IMR-90 (cell line): ENCODE data around the gene SSR3. TPM values are rescaled to one million over a fixed set of nuclear protein-coding genes. Genes with fewer than 3 reads are reported as not detected.

Experiments used
- ATAC-seq: fragments of 200-7000 bp; cut with Tn5 transposase; 2 replicates; pipeline ENCODE4 v1.9.1; 2020; ENCODE audit warnings: low read depth, mild to moderate bottlenecking, moderate library complexity
- BruUV-seq: library from RNA; stranded (reverse); fragments of 400-500 nt; replicated peaks from 2 replicates; lab custom pipeline; 2021; lab: Mats Ljungman, UMichigan
- CTCF ChIA-PET: fragments of 300-600 bp; formaldehyde crosslinking; extraction: SDS; loops from one replicate; lab custom pipeline; 2021; ENCODE audit warnings: antibody characterized with exemption; lab: Yijun Ruan, JAX
- POLR2A ChIA-PET: fragments of 300-600 bp; sonication (Branson Sonifier 250); formaldehyde crosslinking; loops from one replicate; lab custom pipeline; 2022; ENCODE audit warnings: antibody characterized with exemption; ENCODE audit not compliant: unreplicated experiment; lab: Charles Lee
- DNase-seq: peaks from one replicate; pipeline ENCODE4 v3.0.0; 2013
- H2AFZ ChIP-seq: replicated peaks from 2 replicates; pipeline ENCODE3; 2013; ENCODE audit warnings: low read length, mild to moderate bottlenecking; ENCODE audit not compliant: poor library complexity
- H2AK5ac ChIP-seq: 2 replicates; pipeline ENCODE4 v1.6.1; 2013; ENCODE audit warnings: low read depth, low read length, inconsistent platforms
- H2AK9ac ChIP-seq: replicated peaks from 2 replicates; pipeline ENCODE3; 2013; ENCODE audit warnings: mild to moderate bottlenecking, low read depth, low read length, moderate library complexity; ENCODE audit not compliant: poor library complexity
- H2BK120ac ChIP-seq: 2 replicates; pipeline ENCODE4 v1.6.1; 2013; ENCODE audit warnings: low read depth, low read length, inconsistent platforms
- H2BK15ac ChIP-seq: 3 replicates; pipeline ENCODE4 v1.6.1; 2013; ENCODE audit warnings: low read depth, low read length, inconsistent platforms
- H2BK20ac ChIP-seq: 2 replicates; pipeline ENCODE4 v1.6.1; 2013; ENCODE audit warnings: low read depth, mild to moderate bottlenecking, inconsistent platforms, low read length, moderate library complexity
- H2BK5ac ChIP-seq: 2 replicates; pipeline ENCODE4 v1.6.1; 2013; ENCODE audit warnings: mild to moderate bottlenecking, low read depth, low read length, inconsistent platforms; ENCODE audit not compliant: poor library complexity, severe bottlenecking
- H3K14ac ChIP-seq: replicated peaks from 2 replicates; pipeline ENCODE4 v1.6.1; 2013; ENCODE audit warnings: low read depth, low read length, inconsistent platforms
- H3K18ac ChIP-seq: 2 replicates; pipeline ENCODE4 v1.6.1; 2013; ENCODE audit warnings: low read depth, low read length, control low read depth
- H3K23ac ChIP-seq: 2 replicates; pipeline ENCODE4 v1.6.1; 2013; ENCODE audit warnings: low read depth, low read length, inconsistent platforms
- H3K27ac ChIP-seq: 2 replicates; pipeline ENCODE4 v1.5.1; 2013; ENCODE audit warnings: mild to moderate bottlenecking, control low read depth, low read length; ENCODE audit not compliant: insufficient read depth
- H3K27me3 ChIP-seq: 2 replicates; pipeline ENCODE4 v1.6.1; 2013; ENCODE audit warnings: low read length; ENCODE audit not compliant: control insufficient read depth, insufficient read depth
- H3K36me3 ChIP-seq: 2 replicates; pipeline ENCODE4 v1.6.1; 2013; ENCODE audit warnings: low read length, mixed read lengths; ENCODE audit not compliant: control insufficient read depth, insufficient read depth
- H3K4ac ChIP-seq: 2 replicates; pipeline ENCODE4 v1.6.1; 2013; ENCODE audit warnings: low read depth, low read length, inconsistent platforms
- H3K4me1 ChIP-seq: 2 replicates; pipeline ENCODE4 v1.6.1; 2013; ENCODE audit warnings: low read length, mixed read lengths; ENCODE audit not compliant: control insufficient read depth, insufficient read depth
- H3K4me2 ChIP-seq: 2 replicates; pipeline ENCODE4 v1.6.1; 2013; ENCODE audit warnings: low read depth, mild to moderate bottlenecking, control low read depth, low read length, moderate library complexity
- H3K4me3 ChIP-seq: 2 replicates; pipeline ENCODE4 v1.5.1; 2013; ENCODE audit warnings: low read depth, mild to moderate bottlenecking, control low read depth, low read length, moderate library complexity; ENCODE audit not compliant: insufficient read depth
- H3K56ac ChIP-seq: 2 replicates; pipeline ENCODE4 v1.6.1; 2013; ENCODE audit warnings: low read length, inconsistent platforms; ENCODE audit not compliant: insufficient read depth; ENCODE audit errors: extremely low read depth
- H3K79me1 ChIP-seq, 2 experiments: 2 replicates each; pipeline ENCODE4 v1.6.1; 2013; ENCODE audit warnings: low read length in 2 of 2, inconsistent platforms in 1 of 2, low read depth in 1 of 2
- H3K9ac ChIP-seq: 2 replicates; pipeline ENCODE4 v1.6.1; 2013; ENCODE audit warnings: low read depth, low read length, control low read depth
- H3K9me1 ChIP-seq: 2 replicates; pipeline ENCODE4 v1.6.1; 2013; ENCODE audit warnings: low read length, inconsistent platforms; ENCODE audit not compliant: insufficient read depth
- H3K9me3 ChIP-seq: 2 replicates; pipeline ENCODE4 v1.6.1; 2013; ENCODE audit warnings: low read length; ENCODE audit not compliant: control insufficient read depth, insufficient read depth
- H4K20me1 ChIP-seq: 2 replicates; pipeline ENCODE4 v1.6.1; 2013; ENCODE audit warnings: low read length, inconsistent platforms; ENCODE audit not compliant: insufficient read depth
- H4K5ac ChIP-seq: 2 replicates; pipeline ENCODE4 v1.6.1; 2013; ENCODE audit warnings: mild to moderate bottlenecking, low read depth, low read length, control low read depth
- H4K8ac ChIP-seq, 2 experiments: 2 replicates each; pipeline ENCODE4 v1.6.1; 2013; ENCODE audit warnings: low read depth in 2 of 2, low read length in 2 of 2, control low read depth in 1 of 2, inconsistent platforms in 1 of 2
- H4K91ac ChIP-seq: 2 replicates; pipeline ENCODE4 v1.6.1; 2013; ENCODE audit warnings: low read depth, low read length, inconsistent platforms; ENCODE audit not compliant: insufficient read depth
- BHLHE40 ChIP-seq: fragments of 150-350 bp; IDR thresholded peaks from 2 replicates; pipeline ENCODE4 v1.6.1; 2016; ENCODE audit warnings: mild to moderate bottlenecking, low read depth, low read length
- CEBPB ChIP-seq: IDR thresholded peaks from 2 replicates; pipeline ENCODE4 v1.6.1; 2012; ENCODE audit warnings: low read depth, low read length, improper control_type of control experiment
- CHD1 ChIP-seq: IDR thresholded peaks from 2 replicates; pipeline ENCODE4 v1.6.1; 2012; ENCODE audit warnings: low read depth, low read length, improper control_type of control experiment
- CTCF ChIP-seq: conservative IDR thresholded peaks from 2 replicates; pipeline ENCODE4 v1.5.1; 2012; ENCODE audit warnings: mild to moderate bottlenecking, low read depth, low read length, improper control_type of control experiment
- ELK1 ChIP-seq: fragments of 150-350 bp; IDR thresholded peaks from 2 replicates; pipeline ENCODE4 v1.6.1; 2016; ENCODE audit warnings: low read depth, mild to moderate bottlenecking, low read length, moderate library complexity, borderline replicate concordance
- FOS ChIP-seq: fragments of 150-350 bp; IDR thresholded peaks from 2 replicates; pipeline ENCODE4 v1.6.1; 2016; ENCODE audit warnings: low read depth, low read length
- MAFK ChIP-seq: IDR thresholded peaks from 2 replicates; pipeline ENCODE4 v1.6.1; 2012; ENCODE audit warnings: low read depth, low read length, improper control_type of control experiment
- MAZ ChIP-seq: IDR thresholded peaks from 2 replicates; pipeline ENCODE4 v1.6.1; 2012; ENCODE audit warnings: low read depth, mild to moderate bottlenecking, low read length, improper control_type of control experiment, moderate library complexity, borderline replicate concordance
- MXI1 ChIP-seq: IDR thresholded peaks from 2 replicates; pipeline ENCODE4 v1.6.1; 2012; ENCODE audit warnings: low read depth, mild to moderate bottlenecking, low read length, moderate library complexity, borderline replicate concordance
- NFE2L2 ChIP-seq: fragments of 150-350 bp; IDR thresholded peaks from 2 replicates; pipeline ENCODE4 v1.6.1; 2016; ENCODE audit warnings: low read depth, mild to moderate bottlenecking, low read length
- POLR2A ChIP-seq: IDR thresholded peaks from 2 replicates; pipeline ENCODE4 v1.6.1; 2012; ENCODE audit warnings: mild to moderate bottlenecking, low read depth, low read length
- RAD21 ChIP-seq: IDR thresholded peaks from 2 replicates; pipeline ENCODE4 v1.6.1; 2012; ENCODE audit warnings: low read length, improper control_type of control experiment
- RCOR1 ChIP-seq: IDR thresholded peaks from 2 replicates; pipeline ENCODE4 v1.6.1; 2012; ENCODE audit warnings: mild to moderate bottlenecking, low read length, improper control_type of control experiment; ENCODE audit not compliant: insufficient replicate concordance
- RFX5 ChIP-seq: IDR thresholded peaks from 2 replicates; pipeline ENCODE4 v1.8.0; 2012; ENCODE audit warnings: low read depth, mild to moderate bottlenecking, low read length, moderate library complexity
- SMC3 ChIP-seq: fragments of 150-350 bp; IDR thresholded peaks from 2 replicates; pipeline ENCODE4 v1.6.1; 2016; ENCODE audit warnings: low read depth, mild to moderate bottlenecking, antibody characterized with exemption, low read length, moderate library complexity
- USF2 ChIP-seq: fragments of 150-350 bp; IDR thresholded peaks from 2 replicates; pipeline ENCODE4 v1.6.1; 2017; ENCODE audit warnings: mild to moderate bottlenecking, antibody characterized with exemption, low read length, low read depth
- WGBS, 2 experiments: methylation state at CpG; one replicate each; pipeline versions ENCODE4 v1.1.5 to v1.1.7; 2013; ENCODE audit warnings: missing lambda C conversion rate in 2 of 2; ENCODE audit not compliant: insufficient read length in 1 of 2; ENCODE audit errors: extremely low coverage in 2 of 2; 5-methylcytosine and 5-hydroxymethylcytosine counted together
- dilution Hi-C: fragments of 300-500 bp; cut with HindIII; formaldehyde crosslinking; loops from one replicate; pipeline ENCODE4 v1.14.3; 2018; ENCODE audit warnings: low sequenced_read_pairs; ENCODE audit not compliant: unreplicated experiment
- in situ Hi-C: fragments of 300-500 bp; cut with MboI; formaldehyde crosslinking; loops from 3 replicates; pipeline ENCODE4 v1.14.3; 2019; ENCODE audit warnings: low sequenced_read_pairs, inconsistent platforms, mixed read lengths
- intact Hi-C: fragments of 100-400 bp; cut with micrococcal nuclease; formaldehyde crosslinking; loops from 2 replicates; pipeline ENCODE4 v1.10.0; 2022
- polyA plus RNA-seq, 3 experiments: library from polyadenylated mRNA; depleted of rRNA; stranded (reverse); fragments of >200 nt; gene quantifications; 2 replicates each; pipeline ENCODE4 v1.2.3, GENCODE V29; 2012; ENCODE audit warnings: low replicate concordance in 1 of 3
- total RNA-seq: library from RNA; depleted of rRNA; stranded (reverse); fragments of >200 nt; gene quantifications from 2 replicates; pipeline ENCODE4 v1.2.3, GENCODE V29; 2012

SSR3 gene
- total and polyA plus RNA-seq, 2 of the 4 experiments (the other 2 are of a cell fraction), result 246 to 608 TPM

- H3K9ac ChIP-seq, result no peak overlapping the region
- ATAC-seq, result no peak
- intact Hi-C loops (no loop called here), in situ Hi-C loops (no loop called here), dilution Hi-C loops (loop anchor here (25.0 kb wide), 1 partner anchor 360 kb away; no protein-coding TSS in a partner anchor)
- no peak for DNase-seq
- H3K27ac ChIP-seq, result no peak overlapping the region
- no peak overlapping the region for H3K23ac ChIP-seq
- H3K36me3 ChIP-seq, result no peaks in the 10 kb centered on the region
- H2BK120ac ChIP-seq, result no peak overlapping the region
- ChIA-PET POLR2A (no interaction called here), CTCF (interaction anchor here (0.6 to 0.7 kb wide), 3 partner anchors 13 to 585 kb away, joined by 3 to 5 read pairs (median 4); no protein-coding TSS in a partner anchor)
- no peaks in the 10 kb centered on the region for H3K9me3 ChIP-seq
- TF ChIP-seq FOS (no peak), USF2 (no peak), RCOR1 (no peak), RAD21 (no peak), BHLHE40 (no peak), POLR2A (no peak), CTCF (no peak), MXI1 (no peak), RFX5 (no peak), MAZ (no peak), SMC3 (no peak), MAFK (no peak), CEBPB (no peak), CHD1 (no peak), ELK1 (no peak), NFE2L2 (no peak)
- BruUV-seq, result no TSS peak
- H4K8ac ChIP-seq, result no peak overlapping the region
- H4K91ac ChIP-seq, result no peak overlapping the region
- no peak overlapping the region for H2BK15ac ChIP-seq
- no peak overlapping the region for H3K4me3 ChIP-seq
- H3K56ac ChIP-seq, result no peak overlapping the region
- no peaks in the 10 kb centered on the region for H3K27me3 ChIP-seq
- no peak overlapping the region for H2BK20ac ChIP-seq
- H3K4me1 ChIP-seq, result no peaks in the 10 kb centered on the region; the same call in 1 of the 2 replicates
- H4K20me1 ChIP-seq, result no peaks in the 10 kb centered on the region
- H2AK5ac ChIP-seq, result no peak overlapping the region
- WGBS, 2 experiments, result no CpG with 5 or more reads among the region's 4 CpGs
- no peak overlapping the region for H2BK5ac ChIP-seq
- H3K18ac ChIP-seq, result no peak overlapping the region
- no peak overlapping the region for H4K5ac ChIP-seq
- no peak overlapping the region for H3K4me2 ChIP-seq
- no peak overlapping the region for H3K4ac ChIP-seq
- no peak overlapping the region for H2AK9ac ChIP-seq
- H3K79me1 ChIP-seq, result no peaks in the 10 kb centered on the region
- H2AFZ ChIP-seq, result no peak overlapping the region
- H3K9me1 ChIP-seq, result no peaks in the 10 kb centered on the region
- no peak overlapping the region for H3K14ac ChIP-seq
Measured at GRCh38 chr3:156522673-156523072, 32.2 kb downstream of the SSR3 start.
